T-helper 1 cell treated with Interleukin-12 subunit alpha and Interleukin-12 subunit beta and Interleukin-4 antibody, amounts not matched to agents 30 μg/mL and 1 μg/mL, for 36 hours (primary cell): Measurements from ENCODE around the gene RPL29.

ENCODE experiments used
- H3K27ac Mint-ChIP-seq: one replicate; pipeline ENCODE4 v1.8.0; 2021; ENCODE audit warnings: mild to moderate bottlenecking, mixed read lengths
- H3K27me3 Mint-ChIP-seq: one replicate; pipeline ENCODE4 v1.8.0; 2021; ENCODE audit warnings: low read depth, mixed read lengths
- H3K36me3 Mint-ChIP-seq: one replicate; pipeline ENCODE4 v1.8.0; 2021; ENCODE audit warnings: low read depth, mixed read lengths
- H3K4me1 Mint-ChIP-seq: one replicate; pipeline ENCODE4 v1.8.0; 2021; ENCODE audit warnings: low read depth, mixed read lengths
- H3K4me3 Mint-ChIP-seq: one replicate; pipeline ENCODE4 v1.8.0; 2021; ENCODE audit warnings: mild to moderate bottlenecking, moderate library complexity, mixed read lengths
- H3K9me3 Mint-ChIP-seq: one replicate; pipeline ENCODE4 v1.8.0; 2021; ENCODE audit warnings: mixed read lengths

RPL29 gene

DNA sequence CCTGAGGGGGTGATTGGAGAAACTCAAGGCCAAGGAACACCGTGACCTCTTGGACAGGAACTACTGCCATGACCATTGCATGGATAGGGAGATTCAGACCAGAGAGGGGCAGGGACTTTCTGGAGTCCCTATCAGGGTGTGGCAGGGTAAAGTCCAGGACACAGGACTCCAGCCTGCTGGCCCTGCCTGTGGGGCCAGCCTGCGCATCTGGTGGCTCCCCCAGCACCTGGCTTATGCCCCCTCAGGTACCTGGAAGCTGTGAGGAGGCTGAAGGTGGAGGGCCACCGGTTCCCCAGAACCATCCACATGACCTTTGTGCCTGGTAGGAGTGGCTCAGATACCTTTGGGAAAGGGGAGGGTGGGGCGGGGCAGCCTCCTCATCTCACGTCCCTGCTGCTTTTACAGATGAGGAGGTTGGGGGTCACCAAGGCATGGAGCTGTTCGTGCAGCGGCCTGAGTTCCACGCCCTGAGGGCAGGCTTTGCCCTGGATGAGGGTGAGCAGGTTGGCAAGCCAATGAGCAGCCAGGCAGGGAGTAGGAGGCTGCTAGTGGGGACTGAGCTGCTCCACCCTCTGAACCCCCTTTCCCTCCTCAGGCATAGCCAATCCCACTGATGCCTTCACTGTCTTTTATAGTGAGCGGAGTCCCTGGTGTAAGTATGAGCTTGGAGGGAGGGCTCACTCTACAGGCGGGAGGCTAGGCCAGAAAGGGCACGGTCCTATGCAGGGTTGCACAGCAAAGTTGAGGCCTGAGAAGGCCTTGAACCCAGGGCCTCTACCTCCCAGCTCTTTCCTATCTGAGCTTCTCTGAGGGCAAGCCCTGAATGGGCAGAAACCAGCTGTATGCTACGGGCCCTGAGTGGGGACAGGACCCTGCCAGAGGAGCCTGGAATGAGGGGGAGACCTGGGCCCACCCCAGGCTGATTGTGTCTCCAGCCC, 9.4 kb downstream of the RPL29 start:
- Mint-ChIP-seq H3K27me3 (no peaks in the 10 kb centered on the region), H3K4me1 (peaks cover 22% of the 10 kb centered on the region), H3K27ac (no peak overlapping the region), H3K36me3 (peaks cover 6% of the 10 kb centered on the region), H3K9me3 (no peaks in the 10 kb centered on the region), H3K4me3 (no peak overlapping the region)

GRCh38 chr3:51985063-51985462, 10.6 kb downstream of the RPL29 start:
- peak overlapping the region; percentile 57 for H3K27ac Mint-ChIP-seq
- H3K27me3 Mint-ChIP-seq = no peaks in the 10 kb centered on the region
- no peak overlapping the region for H3K4me3 Mint-ChIP-seq
- H3K9me3 Mint-ChIP-seq = no peaks in the 10 kb centered on the region
- peaks cover 24% of the 10 kb centered on the region for H3K4me1 Mint-ChIP-seq
- H3K36me3 Mint-ChIP-seq = peaks cover 6% of the 10 kb centered on the region

- Mint-ChIP-seq H3K4me3 (peak overlapping the region; percentile 93), H3K27me3 (no peaks in the 10 kb centered on the region), H3K9me3 (no peaks in the 10 kb centered on the region), H3K36me3 (peaks cover 6% of the 10 kb centered on the region), H3K4me1 (peaks cover 24% of the 10 kb centered on the region), H3K27ac (peak overlapping the region; percentile 77)
Measured at GRCh38 chr3:51984269-51984647, 11.4 kb downstream of the RPL29 start.

GRCh38 chr3:51983578-51984268, 12.0 kb downstream of the RPL29 start:
- Mint-ChIP-seq H3K27me3 (no peaks in the 10 kb centered on the region), H3K4me1 (peaks cover 21% of the 10 kb centered on the region), H3K9me3 (no peaks in the 10 kb centered on the region), H3K27ac (peak overlapping the region; percentile 91), H3K36me3 (peaks cover 6% of the 10 kb centered on the region), H3K4me3 (peak overlapping the region; percentile 93)

- H3K4me3 Mint-ChIP-seq = peak within 1 kb of the TSS; percentile 93
- no peaks in the 10 kb centered on the region for H3K27me3 Mint-ChIP-seq
- no peaks in the 10 kb centered on the region for H3K9me3 Mint-ChIP-seq
- peaks cover 6% of the 10 kb centered on the region for H3K36me3 Mint-ChIP-seq
- peaks cover 20% of the 10 kb centered on the region for H3K4me1 Mint-ChIP-seq
- peak within 1 kb of the TSS; percentile 93 for H3K27ac Mint-ChIP-seq
Measured at GRCh38 chr3:51982838-51983577, 12.7 kb downstream of the RPL29 start, which contains the start of gene ACY1. TSS of gene ACY1 (plus strand) at chr3:51983535. CDS start at chr3:51984065, 530 bp downstream.

DNA sequence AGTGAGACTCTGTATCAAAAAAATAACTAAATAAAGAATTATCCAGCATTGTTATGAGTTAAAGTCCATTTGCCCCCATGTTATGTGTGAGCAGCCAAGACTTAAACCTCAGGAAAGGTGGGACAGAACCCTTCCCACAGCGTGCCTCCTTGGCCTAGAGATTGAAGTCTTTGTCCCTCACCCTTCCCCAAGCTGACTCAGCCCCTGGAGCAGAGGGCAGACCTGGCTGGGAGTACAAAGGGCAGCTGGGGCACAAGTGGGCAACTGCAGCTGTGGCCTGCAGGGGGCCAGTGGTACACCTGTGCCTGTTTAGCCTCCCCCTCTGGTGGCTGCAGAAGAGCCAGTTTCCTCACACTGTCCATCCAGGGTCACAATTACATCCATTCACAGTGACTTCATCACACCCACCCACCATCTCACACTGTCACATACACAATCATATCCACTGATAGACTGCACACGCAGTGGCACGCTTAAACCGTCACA, 13.3 kb downstream of the RPL29 start:
- H3K9me3 Mint-ChIP-seq = no peaks in the 10 kb centered on the region
- peaks cover 20% of the 10 kb centered on the region for H3K4me1 Mint-ChIP-seq
- H3K27ac Mint-ChIP-seq = peak overlapping the region; percentile 93
- peak overlapping the region; percentile 93 for H3K4me3 Mint-ChIP-seq
- H3K27me3 Mint-ChIP-seq = no peaks in the 10 kb centered on the region
- peaks cover 6% of the 10 kb centered on the region for H3K36me3 Mint-ChIP-seq

DNA sequence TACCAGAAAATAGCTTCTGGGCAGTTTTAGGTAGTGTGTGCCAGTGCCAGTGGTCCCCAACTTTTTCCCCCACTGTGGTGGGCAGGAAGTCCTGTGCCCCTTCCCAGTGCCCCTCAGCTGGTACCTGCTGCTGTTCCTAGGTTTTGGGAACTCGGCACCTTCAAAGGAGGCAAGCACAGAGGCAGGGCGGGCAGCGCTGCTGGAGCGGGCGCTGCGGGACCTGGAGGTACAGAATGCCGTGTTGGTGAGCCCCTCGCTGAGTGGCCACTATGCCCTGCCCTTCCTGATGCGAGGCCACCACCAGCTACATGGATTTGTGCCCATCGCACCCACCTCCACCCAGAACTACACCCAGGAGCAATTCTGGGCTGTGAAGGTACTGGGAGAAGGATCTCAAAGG, 15.4 kb downstream of the RPL29 start:
- no peaks in the 10 kb centered on the region for H3K27me3 Mint-ChIP-seq
- H3K9me3 Mint-ChIP-seq = no peaks in the 10 kb centered on the region
- no peak overlapping the region for H3K27ac Mint-ChIP-seq
- no peak overlapping the region for H3K4me3 Mint-ChIP-seq
- peaks cover 6% of the 10 kb centered on the region for H3K36me3 Mint-ChIP-seq
- H3K4me1 Mint-ChIP-seq = peaks cover 33% of the 10 kb centered on the region

GRCh38 chr3:51978143-51978502, 17.6 kb downstream of the RPL29 start:
- H3K27ac Mint-ChIP-seq = no peak overlapping the region
- H3K36me3 Mint-ChIP-seq = peaks cover 6% of the 10 kb centered on the region
- no peaks in the 10 kb centered on the region for H3K9me3 Mint-ChIP-seq
- no peaks in the 10 kb centered on the region for H3K27me3 Mint-ChIP-seq
- H3K4me3 Mint-ChIP-seq = no peak overlapping the region
- peaks cover 36% of the 10 kb centered on the region for H3K4me1 Mint-ChIP-seq

- H3K36me3 Mint-ChIP-seq = peaks cover 4% of the 10 kb centered on the region
Measured at GRCh38 chr3:51977446-51978142, 18.1 kb downstream of the RPL29 start.

GRCh38 chr3:51975852-51976549, 19.7 kb downstream of the RPL29 start:
- peak overlapping the region; percentile 79 for H3K27ac Mint-ChIP-seq
- peaks cover 3% of the 10 kb centered on the region for H3K36me3 Mint-ChIP-seq
- H3K4me1 Mint-ChIP-seq = peaks cover 25% of the 10 kb centered on the region
- H3K27me3 Mint-ChIP-seq = no peaks in the 10 kb centered on the region
- no peaks in the 10 kb centered on the region for H3K9me3 Mint-ChIP-seq
- peak overlapping the region; percentile 90 for H3K4me3 Mint-ChIP-seq

More at GRCh38 chr3:51977446-51978142, 18.1 kb downstream of the RPL29 start:
- Mint-ChIP-seq H3K27me3 (no peaks in the 10 kb centered on the region), H3K27ac (peak overlapping the region; percentile 53), H3K9me3 (no peaks in the 10 kb centered on the region), H3K4me1 (peaks cover 34% of the 10 kb centered on the region), H3K4me3 (peak overlapping the region; percentile 45)

DNA sequence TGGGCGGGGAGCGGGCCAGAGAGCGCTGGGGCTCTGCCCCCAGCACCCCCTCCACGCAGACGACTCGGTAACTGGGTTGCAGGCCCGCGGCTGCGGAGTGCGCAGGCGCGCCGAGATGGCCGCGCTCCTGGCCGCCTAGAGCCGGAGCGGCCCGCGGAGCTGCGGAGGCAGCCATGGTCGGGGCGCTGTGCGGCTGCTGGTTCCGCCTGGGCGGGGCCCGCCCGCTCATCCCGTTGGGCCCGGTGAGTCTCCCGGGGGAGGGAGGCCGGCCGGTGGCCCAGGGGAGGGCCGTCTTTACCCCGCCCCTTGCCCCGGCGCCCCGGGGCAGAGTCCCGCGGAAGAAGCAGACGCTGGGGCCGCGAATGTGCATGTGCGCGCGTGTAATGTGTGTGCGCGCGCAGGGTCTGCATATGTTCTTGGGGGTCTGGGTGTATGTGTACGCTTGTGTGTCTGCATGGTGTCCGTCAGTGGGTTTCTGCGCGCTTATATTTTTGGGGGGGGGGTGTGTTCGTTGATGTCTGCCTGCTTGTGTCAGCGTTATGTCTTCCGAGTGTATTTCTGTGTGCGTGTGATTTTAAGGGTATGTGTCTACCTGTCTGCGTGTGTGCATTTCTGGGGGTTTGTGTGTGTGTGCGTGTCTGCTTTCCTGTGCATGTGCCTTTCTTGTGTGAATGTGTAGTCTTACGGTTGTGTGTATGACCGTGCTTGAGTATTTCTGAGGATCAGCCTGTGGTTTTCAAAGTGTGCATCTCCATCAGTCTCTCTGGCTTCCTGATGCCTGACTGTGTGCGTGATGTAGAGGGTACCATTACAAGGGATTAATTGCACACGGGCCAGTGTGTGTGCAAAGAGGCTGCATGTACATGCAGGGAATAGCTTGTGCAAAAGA, 20.5 kb downstream of the RPL29 start, which contains the start of gene ABHD14A:
TSS of gene ABHD14A (plus strand) at position 102 of the 889 bp plus-strand sequence. CDS start at position 174, 72 bp downstream.
- no peaks in the 10 kb centered on the region for H3K9me3 Mint-ChIP-seq
- peak within 1 kb of the TSS; percentile 94 for H3K4me3 Mint-ChIP-seq
- H3K27me3 Mint-ChIP-seq = no peaks in the 10 kb centered on the region
- H3K36me3 Mint-ChIP-seq = no peaks in the 10 kb centered on the region
- peak within 1 kb of the TSS; percentile 88 for H3K27ac Mint-ChIP-seq
- H3K4me1 Mint-ChIP-seq = peaks cover 23% of the 10 kb centered on the region

DNA sequence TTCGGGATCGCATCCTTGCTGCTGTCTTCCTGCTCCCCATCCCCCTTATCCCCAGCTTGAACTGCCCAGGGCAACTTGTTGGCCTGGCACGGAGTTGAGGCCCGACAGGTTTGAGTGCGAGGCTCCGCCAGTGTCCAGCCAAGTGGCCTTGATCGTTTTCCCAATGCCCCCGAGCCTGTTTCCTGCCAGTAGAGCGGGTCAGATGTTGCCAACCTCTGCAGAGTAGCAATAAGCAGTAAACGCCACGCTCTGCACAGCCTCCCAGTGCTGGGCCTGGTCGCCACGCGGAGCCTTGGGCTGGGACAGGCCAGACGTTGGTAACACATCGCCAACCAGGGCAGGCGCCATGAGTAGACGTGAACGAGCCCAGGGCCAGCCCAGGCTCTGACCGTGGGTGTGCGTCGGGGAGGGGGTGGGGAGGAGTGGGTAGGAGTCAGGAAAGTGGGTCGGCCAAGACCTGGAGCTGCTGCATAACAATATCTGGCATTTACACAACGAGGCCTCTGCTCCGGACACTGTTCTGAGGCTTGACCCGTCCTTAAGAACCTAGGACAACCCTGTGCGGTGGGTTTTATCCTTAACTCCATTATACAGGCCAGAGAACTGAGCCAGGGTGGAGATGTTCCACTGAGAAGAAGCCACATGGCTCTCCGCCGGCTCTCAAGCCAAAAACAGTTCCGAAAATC, 21.3 kb downstream of the RPL29 start:
- peaks cover 23% of the 10 kb centered on the region for H3K4me1 Mint-ChIP-seq
- no peaks in the 10 kb centered on the region for H3K36me3 Mint-ChIP-seq
- H3K27me3 Mint-ChIP-seq = no peaks in the 10 kb centered on the region
- H3K4me3 Mint-ChIP-seq = peak overlapping the region; percentile 94
- H3K9me3 Mint-ChIP-seq = no peaks in the 10 kb centered on the region
- peak overlapping the region; percentile 88 for H3K27ac Mint-ChIP-seq
